Testis (tissue), 2 donors: Measurements from ENCODE around the gene GRM7.

Experiments used
- POLR2A ChIP-seq: fragments of 450-650 bp; IDR thresholded peaks from one replicate; pipeline ENCODE4 v1.6.1; 2017; ENCODE audit warnings: antibody characterized with exemption, mild to moderate bottlenecking, moderate library complexity
- TF ChIP-seq, protein P1 (sequence below), 3 experiments: fragments of 450-650 bp in 2 of 3; fragments of 200-600 bp in 1 of 3; sonication (generic) in 1 of 3; IDR thresholded peaks; one replicate each; pipeline ENCODE4 v1.5.1; 2016 to 2019; ENCODE audit warnings: antibody characterized with exemption in 3 of 3, mild to moderate bottlenecking in 2 of 3, moderate library complexity in 1 of 3

DNA sequence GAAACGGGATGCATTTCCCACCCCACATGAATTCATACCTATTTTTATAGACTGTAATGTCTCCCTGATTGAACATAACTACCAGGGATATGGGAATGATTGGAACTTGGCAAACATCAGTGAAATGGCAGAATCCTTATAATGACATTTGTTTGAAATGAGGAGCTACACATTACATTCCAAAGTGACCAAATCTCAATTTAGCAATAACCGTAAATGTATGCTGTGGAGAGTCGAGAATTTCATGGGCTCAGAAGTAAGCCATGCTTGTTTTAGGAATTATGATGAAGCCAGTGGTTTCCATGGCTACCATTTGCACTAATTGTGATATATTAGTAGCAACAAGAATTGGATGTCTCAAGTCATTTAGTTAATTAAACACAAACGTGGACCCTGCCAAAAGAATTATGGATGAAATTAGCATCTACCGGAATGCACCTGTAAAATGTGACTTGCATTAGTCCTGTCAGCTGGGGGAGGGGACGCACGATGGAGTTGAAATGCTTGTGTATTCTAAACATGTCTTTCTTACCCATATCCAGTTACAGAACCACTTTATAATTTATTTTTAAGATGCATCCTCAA is 760.2 kb downstream of the GRM7 start:
- TF ChIP-seq, protein P1, sequence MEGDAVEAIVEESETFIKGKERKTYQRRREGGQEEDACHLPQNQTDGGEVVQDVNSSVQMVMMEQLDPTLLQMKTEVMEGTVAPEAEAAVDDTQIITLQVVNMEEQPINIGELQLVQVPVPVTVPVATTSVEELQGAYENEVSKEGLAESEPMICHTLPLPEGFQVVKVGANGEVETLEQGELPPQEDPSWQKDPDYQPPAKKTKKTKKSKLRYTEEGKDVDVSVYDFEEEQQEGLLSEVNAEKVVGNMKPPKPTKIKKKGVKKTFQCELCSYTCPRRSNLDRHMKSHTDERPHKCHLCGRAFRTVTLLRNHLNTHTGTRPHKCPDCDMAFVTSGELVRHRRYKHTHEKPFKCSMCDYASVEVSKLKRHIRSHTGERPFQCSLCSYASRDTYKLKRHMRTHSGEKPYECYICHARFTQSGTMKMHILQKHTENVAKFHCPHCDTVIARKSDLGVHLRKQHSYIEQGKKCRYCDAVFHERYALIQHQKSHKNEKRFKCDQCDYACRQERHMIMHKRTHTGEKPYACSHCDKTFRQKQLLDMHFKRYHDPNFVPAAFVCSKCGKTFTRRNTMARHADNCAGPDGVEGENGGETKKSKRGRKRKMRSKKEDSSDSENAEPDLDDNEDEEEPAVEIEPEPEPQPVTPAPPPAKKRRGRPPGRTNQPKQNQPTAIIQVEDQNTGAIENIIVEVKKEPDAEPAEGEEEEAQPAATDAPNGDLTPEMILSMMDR (IDR thresholded peaks at IDR 0.05) = no peak
- TF ChIP-seq POLR2A = no peak
